ENCODE results near the gene NTN3. TPM values are rescaled to one million over a fixed set of nuclear protein-coding genes. Genes with fewer than 3 reads are reported as not detected.

NTN3 gene
- polyA plus RNA-seq, 1 of the 3 experiments (the other 2 are of a cell fraction), result 0.28 TPM

- POLR2A ChIA-PET, result interaction anchor here (1.3 to 2.0 kb wide), 3 partner anchors 10 to 42 kb away, joined by 4 to 19 read pairs (median 5); no protein-coding TSS in a partner anchor
These were observed 12.0 kb upstream of the NTN3 start for GRCh38 chr16:2458887-2459646.

More at GRCh38 chr16:2458887-2459646, 12.0 kb upstream of the NTN3 start:
- Histone ChIP-seq H3K27ac (ENCODE audit: low read depth in 2 of 2, low read length in 1 of 2) (peak overlapping the region; percentile 39 to 76; a peak in 3 of 4 replicates), H3K9me3 (no peaks in the 10 kb centered on the region), H3K27me3 (ENCODE audit: insufficient read depth) (no peaks in the 10 kb centered on the region), H2AFZ (ENCODE audit: low read depth) (peak overlapping the region; percentile 88), H3K4me1 (ENCODE audit: control insufficient read depth in 1 of 2, insufficient read depth in 2 of 2, low read depth in 1 of 2, low read length in 1 of 2) (peaks cover 9 to 24% of the 10 kb centered on the region in 2 experiments; a peak in 2 of 4 replicates), H3K9me2 (no peaks in the 10 kb centered on the region), H3K79me2 (ENCODE audit: insufficient read depth) (peaks cover 14% of the 10 kb centered on the region; the same call in 1 of the 2 replicates), H3K4me2 (peak overlapping the region; percentile 96), H3K36me3 (replicated peaks in 1 of 2; ENCODE audit: control insufficient read depth in 1 of 2, insufficient read depth in 2 of 2, low read length in 1 of 2) (peaks cover 0 to 16% of the 10 kb centered on the region in 2 experiments), H3F3A (replicated peaks; ENCODE audit: insufficient read depth) (peaks cover 16% of the 10 kb centered on the region), H3K9ac (peak overlapping the region; percentile 60; the same call in 1 of the 2 replicates), H4K20me1 (ENCODE audit: insufficient read depth) (no peaks in the 10 kb centered on the region), H3K4me3 (ENCODE audit: low read depth in 2 of 2, low read length in 1 of 2) (peak overlapping the region; percentile 66 to 71)
- no peak for TF ChIP-seq SMC3 (IDR thresholded peaks at IDR 0.05; ENCODE audit: low read depth, low read length)
- TF ChIP-seq, protein P1, sequence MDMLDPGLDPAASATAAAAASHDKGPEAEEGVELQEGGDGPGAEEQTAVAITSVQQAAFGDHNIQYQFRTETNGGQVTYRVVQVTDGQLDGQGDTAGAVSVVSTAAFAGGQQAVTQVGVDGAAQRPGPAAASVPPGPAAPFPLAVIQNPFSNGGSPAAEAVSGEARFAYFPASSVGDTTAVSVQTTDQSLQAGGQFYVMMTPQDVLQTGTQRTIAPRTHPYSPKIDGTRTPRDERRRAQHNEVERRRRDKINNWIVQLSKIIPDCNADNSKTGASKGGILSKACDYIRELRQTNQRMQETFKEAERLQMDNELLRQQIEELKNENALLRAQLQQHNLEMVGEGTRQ (IDR thresholded peaks at IDR 0.05; ENCODE audit: borderline replicate concordance, low read depth, low read length), result no peak
- TF ChIP-seq, protein P2, sequence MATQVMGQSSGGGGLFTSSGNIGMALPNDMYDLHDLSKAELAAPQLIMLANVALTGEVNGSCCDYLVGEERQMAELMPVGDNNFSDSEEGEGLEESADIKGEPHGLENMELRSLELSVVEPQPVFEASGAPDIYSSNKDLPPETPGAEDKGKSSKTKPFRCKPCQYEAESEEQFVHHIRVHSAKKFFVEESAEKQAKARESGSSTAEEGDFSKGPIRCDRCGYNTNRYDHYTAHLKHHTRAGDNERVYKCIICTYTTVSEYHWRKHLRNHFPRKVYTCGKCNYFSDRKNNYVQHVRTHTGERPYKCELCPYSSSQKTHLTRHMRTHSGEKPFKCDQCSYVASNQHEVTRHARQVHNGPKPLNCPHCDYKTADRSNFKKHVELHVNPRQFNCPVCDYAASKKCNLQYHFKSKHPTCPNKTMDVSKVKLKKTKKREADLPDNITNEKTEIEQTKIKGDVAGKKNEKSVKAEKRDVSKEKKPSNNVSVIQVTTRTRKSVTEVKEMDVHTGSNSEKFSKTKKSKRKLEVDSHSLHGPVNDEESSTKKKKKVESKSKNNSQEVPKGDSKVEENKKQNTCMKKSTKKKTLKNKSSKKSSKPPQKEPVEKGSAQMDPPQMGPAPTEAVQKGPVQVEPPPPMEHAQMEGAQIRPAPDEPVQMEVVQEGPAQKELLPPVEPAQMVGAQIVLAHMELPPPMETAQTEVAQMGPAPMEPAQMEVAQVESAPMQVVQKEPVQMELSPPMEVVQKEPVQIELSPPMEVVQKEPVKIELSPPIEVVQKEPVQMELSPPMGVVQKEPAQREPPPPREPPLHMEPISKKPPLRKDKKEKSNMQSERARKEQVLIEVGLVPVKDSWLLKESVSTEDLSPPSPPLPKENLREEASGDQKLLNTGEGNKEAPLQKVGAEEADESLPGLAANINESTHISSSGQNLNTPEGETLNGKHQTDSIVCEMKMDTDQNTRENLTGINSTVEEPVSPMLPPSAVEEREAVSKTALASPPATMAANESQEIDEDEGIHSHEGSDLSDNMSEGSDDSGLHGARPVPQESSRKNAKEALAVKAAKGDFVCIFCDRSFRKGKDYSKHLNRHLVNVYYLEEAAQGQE (IDR thresholded peaks at IDR 0.05; ENCODE audit: low read depth, low read length), result no peak
- TF ChIP-seq, protein P3, sequence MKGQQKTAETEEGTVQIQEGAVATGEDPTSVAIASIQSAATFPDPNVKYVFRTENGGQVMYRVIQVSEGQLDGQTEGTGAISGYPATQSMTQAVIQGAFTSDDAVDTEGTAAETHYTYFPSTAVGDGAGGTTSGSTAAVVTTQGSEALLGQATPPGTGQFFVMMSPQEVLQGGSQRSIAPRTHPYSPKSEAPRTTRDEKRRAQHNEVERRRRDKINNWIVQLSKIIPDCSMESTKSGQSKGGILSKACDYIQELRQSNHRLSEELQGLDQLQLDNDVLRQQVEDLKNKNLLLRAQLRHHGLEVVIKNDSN (IDR thresholded peaks at IDR 0.05; ENCODE audit: borderline replicate concordance, low read depth), result no peak
- TF ChIP-seq, protein P4, sequence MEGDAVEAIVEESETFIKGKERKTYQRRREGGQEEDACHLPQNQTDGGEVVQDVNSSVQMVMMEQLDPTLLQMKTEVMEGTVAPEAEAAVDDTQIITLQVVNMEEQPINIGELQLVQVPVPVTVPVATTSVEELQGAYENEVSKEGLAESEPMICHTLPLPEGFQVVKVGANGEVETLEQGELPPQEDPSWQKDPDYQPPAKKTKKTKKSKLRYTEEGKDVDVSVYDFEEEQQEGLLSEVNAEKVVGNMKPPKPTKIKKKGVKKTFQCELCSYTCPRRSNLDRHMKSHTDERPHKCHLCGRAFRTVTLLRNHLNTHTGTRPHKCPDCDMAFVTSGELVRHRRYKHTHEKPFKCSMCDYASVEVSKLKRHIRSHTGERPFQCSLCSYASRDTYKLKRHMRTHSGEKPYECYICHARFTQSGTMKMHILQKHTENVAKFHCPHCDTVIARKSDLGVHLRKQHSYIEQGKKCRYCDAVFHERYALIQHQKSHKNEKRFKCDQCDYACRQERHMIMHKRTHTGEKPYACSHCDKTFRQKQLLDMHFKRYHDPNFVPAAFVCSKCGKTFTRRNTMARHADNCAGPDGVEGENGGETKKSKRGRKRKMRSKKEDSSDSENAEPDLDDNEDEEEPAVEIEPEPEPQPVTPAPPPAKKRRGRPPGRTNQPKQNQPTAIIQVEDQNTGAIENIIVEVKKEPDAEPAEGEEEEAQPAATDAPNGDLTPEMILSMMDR (IDR thresholded peaks at IDR 0.05), result no peak
- no peak for TF ChIP-seq GABPA (IDR thresholded peaks at IDR 0.05; ENCODE audit: low read depth)
- CTCF ChIA-PET, result interaction anchor here (1.0 to 4.8 kb wide), 6 partner anchors 10 to 42 kb away, joined by 3 to 27 read pairs (median 8); partner anchors contain the start of gene TBC1D24
- DNase-seq, result no peak
- 41% methylated on average over 18 of the region's 18 CpGs for WGBS (ENCODE audit: low lambda C conversion rate)
